GM19468 (cell line): ENCODE measurements around the gene LPP.

Experiments
- ATAC-seq: cut with Tn5 transposase; IDR thresholded peaks from one replicate; pipeline ENCODE4 v1.9.1; 2021; ENCODE audit warnings: mild to moderate bottlenecking, moderate library complexity, moderate number of reproducible peaks; ENCODE audit not compliant: unreplicated experiment; ENCODE audit errors: extremely low read depth

LPP gene

DNA sequence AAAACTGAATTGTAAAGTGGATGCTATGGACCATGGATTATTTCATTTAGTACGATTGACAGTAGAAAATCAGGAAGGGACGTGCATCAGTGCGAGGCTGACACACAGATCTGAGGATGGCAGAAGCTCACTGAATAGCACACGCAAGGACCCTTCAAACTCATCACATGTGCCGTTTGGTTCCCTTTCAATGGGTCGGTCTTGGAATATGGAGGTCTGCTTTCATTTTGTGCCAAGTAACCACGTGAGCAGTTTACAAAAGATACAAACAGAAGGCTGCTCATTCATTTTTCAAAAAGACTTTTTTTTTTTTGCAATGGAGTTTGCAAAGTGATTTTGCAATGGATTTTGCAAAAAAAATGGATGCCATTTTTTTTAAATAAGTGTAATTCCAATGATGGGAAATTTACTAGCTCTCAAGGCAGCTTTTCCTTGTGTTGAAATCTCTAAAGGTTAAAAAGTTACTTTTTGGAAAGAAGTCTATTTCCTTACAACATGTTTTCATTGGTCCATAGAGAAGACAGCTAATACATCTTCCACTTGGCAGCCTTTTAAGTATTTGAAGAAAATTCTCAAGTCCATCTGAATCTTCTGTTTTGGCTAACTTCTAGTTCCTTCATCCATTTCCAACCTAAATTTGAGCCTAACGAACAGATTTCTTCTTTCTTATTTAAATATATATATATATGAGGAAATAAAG, 625.5 kb downstream of the LPP start:
- no peak for ATAC-seq

DNA sequence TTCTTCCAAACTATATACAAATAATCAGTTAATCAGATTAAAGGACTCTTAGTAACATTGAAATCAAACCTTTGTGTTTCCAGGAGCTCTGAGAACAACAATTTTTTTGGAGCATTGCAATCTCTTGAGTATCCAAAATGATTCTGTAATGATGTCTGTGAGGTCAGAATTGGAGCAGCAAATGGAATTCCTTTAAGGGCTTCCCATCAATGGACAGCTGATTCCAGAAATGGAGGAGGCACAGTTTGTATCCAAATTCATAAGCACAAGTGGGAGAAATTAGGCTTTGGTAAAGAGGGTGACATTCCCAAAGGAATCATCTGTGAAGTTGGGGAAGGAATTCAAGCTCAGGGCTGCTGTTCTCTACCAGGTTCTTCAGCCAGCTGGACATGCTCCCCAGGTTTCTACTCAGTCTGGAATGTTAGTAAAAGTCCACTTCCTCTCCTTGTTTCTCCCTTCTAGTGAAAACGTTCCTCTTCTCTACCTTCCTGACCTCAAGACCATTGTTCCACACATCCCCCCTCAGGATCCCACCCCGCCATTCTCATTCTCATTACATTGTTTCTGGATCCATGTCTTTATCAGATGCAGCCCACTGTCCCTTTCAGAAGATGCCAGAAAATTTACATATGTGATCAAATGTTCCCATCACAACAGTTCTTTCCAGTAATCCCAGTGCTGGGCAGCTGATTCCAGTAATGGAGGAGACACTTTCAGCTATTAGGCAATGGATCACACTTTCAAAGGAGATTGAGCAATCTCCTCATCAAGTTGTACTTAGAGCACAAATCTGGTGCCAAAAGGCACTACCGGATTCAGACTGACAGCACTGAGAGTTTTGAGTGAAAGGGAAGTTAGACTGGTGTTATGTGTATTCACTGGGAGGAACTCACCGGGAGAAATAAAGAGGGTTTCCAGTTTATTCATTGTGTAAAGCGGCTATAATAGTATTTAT, 626.5 kb downstream of the LPP start:
- ATAC-seq, result no peak

DNA sequence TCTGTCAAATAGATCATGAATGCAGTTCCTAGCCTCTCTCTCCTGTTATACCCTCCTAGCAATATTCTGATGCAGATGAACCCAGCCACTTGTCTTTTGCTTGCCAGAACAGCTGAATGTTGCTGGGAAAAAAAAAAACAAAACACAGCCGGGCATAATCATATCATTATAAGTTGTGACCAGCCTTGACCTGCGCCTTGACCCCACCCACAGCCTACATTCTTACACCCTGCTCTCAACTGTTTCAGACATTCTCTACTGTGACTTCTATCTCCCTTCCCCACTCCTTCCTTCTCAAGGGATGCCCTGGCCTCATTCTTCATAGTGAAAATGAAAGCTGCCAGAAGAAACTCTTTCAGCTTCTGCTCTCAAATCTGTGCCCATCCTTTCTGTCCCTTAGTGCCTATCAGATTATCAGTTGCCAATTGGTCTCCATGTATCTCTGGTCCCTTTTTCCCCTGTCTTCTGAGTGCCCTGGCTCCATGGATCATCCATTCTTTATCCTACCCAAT, 628.7 kb downstream of the LPP start:
- ATAC-seq, result no peak

DNA sequence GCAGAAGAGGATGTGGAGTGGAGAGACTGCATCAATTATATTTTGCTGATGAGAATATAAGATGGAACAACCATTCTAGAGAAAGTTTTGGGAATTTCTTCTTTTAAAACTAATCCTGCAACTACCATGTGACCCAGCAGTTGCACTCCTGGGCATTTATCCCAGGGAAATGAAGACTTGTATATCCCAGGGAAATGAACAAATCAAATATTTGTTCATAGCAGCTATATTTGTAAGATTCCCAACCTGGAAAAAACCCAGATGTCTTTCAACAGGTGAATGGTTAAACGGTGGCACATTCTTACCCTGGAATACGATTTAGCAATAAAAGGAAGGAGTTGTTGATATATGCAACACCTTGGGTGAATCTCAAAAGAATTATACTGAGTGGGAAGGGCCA, 632.5 kb downstream of the LPP start:
- no peak for ATAC-seq

DNA sequence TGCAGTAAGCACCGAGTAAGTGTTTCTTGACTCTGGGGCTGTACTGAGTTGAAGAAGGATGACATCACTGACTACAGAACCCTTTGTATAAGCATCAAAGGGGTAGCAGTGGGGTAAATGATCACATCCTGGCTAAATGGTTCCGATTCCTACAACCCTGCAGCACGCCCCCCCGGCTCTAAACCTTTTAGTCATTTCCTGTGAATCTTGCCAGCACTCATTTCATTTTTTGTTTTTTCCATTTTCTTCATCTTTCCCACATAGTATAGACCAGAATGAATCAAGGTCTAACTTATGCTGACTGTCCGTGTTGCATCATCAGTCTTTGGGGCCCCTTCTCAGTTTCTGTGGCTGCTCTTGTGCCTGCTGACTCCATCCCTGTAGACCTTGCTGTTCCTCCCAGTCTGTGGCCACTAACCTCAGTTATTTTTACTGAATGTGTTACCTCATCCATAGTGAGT, 634.7 kb downstream of the LPP start:
- ATAC-seq, result no peak

DNA sequence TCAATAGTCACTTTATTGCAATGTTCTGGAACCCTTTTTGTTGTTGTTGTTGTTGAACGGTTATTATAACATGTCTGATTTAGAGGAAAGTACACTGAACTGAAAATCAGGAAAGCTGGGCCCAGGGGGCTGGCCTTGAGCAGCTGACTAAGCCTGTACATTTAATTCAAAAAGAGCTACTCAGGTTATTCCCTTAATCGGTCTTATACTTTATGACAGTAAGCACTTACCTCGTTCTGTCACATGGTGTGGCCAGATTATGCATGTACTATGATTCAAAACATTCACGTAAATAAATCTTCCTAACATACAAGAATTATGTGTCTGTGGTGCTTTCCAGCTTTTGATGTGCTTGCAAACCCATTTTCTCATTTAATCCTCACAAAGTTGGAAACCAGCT, 635.3 kb downstream of the LPP start:
- ATAC-seq, result no peak

DNA sequence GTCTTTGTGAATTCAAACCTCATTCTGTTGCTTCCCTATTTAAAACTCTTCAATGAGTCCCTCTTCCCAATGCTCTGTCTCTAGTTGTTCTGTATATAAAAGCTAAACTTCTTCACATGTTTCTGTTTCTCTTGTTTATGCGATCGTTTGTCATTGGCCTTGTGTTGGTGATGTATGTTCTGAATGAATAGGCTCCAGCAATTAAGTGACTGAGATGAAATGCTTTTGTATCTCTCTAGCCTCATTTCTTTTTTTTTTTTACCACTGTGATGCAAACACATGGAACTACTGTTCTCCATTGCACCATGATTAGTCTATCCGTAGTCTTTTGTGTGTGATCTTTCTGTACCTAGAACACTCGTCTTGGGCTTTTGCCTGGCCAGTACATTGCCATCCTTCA, 637.4 kb downstream of the LPP start:
- no peak for ATAC-seq

DNA sequence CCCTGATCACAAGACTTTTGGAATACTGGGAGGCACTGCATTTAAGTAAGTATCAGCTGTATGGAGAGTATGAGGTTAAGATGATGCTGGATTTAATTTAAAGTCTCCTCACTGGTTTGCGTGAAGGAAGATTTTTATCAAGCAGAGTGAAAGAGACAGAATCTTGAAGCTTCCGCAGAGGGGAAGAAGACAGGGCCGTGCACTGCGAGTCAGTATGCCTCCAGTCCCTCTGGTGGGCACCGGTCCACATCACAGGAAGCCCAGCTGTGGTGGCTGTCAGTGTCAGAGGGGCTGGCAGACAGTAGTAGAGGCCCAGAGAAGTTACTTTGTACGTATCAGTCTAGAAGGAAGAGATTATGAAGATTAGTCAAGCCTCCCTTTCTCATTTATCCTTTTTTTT, 638.8 kb downstream of the LPP start:
- ATAC-seq, result no peak

DNA sequence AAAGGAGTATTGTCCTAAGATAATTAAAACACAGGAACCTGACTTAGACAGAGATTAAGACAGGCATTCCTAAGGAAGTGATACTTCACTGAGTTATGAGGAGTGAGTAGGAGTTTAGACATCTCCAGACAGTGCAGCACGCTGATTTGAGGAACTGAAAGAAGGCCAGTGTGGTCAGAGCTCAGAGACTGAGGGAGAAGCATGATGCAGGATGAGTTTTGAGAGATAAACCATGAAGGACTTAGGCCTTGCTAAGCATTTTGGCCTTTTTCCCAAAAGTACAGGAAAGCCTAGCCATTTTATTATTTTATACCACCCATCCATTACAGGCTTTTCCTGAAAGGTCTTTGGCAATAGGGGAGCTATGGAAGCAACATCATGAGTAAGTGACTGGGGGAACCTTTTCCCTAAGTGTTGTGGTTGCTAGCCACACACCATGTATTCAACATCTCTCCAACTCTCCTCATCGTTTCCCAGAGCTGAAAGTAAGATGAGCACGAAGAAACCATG, 642.2 kb downstream of the LPP start:
- no peak for ATAC-seq

DNA sequence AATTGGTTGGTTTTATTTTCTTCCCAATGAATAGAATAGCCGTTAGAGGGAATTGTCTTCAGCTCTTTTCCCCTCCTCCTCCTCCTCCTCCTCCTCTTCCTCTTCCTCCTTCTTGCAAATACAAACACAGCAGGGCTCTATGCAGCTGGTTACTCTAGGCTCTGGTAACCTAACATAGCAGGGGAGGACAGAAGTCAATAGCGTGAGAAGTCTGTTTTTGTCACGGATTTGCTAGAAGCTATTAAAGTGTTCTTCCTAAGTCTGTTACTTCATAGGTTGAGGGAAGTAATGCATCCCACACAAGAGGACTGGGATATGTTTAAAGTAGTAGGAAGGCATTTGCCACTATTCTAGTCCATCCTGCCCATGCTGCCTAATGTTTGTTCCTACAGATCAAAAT, 643.1 kb downstream of the LPP start:
- no peak for ATAC-seq

DNA sequence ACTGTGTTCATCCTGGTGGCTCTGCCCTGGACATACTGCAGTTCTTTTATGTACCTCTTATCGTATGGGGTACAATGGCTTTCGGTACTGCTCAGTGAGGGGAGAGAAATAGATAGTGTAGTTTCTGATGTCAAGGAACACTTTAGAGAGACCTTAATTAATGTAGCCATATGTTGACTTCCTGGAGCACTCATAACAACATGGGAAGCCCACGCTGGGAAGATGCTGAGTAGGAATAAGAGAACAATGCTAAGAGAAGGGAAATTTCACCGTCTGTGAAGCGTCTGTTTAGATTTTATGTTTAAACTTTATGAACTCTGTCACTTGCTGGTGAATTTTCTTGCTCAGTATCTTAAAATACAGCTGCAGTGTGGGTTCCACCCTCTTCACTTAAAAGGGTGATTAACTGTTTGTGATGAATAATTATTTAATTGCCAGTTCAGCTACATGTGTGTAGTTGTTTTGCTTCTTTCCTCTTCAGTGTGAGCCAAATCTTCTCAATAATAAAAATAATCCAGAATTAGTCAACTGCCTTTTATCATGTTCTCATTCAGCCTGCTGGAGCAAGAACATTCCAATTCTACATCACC, 644.7 kb downstream of the LPP start:
- no peak for ATAC-seq

DNA sequence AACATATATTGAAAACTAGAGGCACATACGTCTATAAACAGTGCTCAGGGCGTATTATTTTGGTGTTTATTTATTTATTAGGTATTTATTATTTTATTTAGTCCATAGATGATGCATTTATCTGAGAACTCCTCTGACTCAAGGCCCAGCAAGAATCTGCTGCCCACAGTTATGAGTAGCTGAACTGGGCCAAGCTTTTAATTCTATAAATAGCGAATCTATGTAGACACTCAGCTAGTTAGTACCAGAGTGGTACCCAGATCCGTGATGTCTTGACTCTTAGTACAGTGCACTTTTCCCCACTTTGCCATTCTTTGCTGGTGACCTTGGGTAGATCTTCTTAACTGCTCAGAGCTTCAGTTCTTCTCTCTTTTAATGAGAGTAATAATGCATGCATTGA, 647.4 kb downstream of the LPP start:
- ATAC-seq, result no peak

DNA sequence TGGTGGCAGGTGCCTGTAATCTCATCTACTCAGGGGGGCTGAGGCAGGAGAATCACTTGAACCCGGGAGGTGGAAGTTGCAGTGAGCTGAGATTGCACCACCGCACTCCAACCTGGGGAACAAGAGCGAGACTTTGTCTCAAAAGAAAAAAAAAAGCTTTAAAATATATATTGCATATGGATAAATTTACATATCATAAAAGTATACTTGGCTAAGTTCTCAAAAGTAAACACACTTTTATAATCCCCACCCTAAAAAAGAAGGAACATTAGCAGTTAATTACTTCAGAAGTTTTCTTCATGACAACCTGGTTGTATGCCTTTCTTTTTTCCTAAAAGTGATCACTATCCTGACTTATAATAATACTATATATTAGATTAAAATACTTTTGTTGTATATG, 648.7 kb downstream of the LPP start:
- ATAC-seq, result no peak

DNA sequence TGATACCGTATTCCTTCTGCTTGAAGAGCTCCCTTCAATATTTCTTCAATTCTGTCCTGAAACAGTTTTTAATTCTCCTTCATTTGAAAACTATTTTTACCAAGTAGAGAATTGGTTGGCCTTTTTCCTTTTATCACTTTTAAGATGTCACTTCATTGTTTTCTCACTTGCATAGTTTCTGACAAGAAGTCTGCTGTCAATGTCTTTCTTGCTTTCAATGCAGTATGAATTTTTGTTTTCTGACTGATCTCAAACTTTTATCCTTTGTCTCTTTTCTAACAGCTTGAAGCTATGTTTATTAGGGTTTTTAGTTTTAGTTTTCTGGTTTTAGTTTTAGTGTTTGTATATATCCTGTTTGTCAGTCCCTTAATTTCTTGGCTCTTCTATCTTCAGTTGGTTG, 653.0 kb downstream of the LPP start:
- no peak for ATAC-seq

DNA sequence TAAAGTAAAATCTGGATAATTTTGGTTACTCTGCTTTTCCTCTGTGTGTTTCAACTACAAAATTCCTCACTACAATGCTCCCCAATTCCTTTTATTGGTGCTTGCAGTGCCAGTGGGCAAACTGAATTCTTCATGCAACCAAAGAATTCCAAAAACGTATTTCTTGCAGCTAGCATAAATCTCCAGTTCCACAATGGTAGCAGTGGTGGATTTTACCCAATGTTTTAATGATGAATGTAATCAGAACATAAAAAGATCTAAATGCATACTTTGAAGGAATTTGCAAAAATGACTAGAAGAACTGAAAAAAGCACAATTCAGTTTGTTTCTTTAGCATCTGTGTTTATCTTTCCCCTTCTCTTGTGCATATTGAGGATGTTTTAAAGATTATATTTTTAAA, 658.2 kb downstream of the LPP start:
- no peak for ATAC-seq

DNA sequence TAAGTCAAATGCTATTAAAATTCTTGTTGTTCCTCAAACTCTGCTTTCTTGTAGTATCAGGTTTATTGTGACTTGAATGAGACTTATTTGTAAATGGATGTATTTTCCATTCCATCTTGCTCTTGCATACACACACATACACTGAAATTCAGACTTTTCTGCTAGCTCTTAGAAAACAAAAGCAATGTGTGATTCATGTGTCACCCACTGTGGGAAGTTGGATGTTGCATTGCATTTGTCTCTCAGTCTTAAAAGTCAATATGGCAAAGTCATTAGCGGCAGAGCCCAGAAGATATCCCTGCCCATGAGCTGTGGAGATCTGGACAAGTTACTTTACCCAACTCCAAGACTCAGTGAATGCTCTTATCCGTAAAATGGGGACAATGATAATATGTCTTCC, 660.6 kb downstream of the LPP start:
- no peak for ATAC-seq

DNA sequence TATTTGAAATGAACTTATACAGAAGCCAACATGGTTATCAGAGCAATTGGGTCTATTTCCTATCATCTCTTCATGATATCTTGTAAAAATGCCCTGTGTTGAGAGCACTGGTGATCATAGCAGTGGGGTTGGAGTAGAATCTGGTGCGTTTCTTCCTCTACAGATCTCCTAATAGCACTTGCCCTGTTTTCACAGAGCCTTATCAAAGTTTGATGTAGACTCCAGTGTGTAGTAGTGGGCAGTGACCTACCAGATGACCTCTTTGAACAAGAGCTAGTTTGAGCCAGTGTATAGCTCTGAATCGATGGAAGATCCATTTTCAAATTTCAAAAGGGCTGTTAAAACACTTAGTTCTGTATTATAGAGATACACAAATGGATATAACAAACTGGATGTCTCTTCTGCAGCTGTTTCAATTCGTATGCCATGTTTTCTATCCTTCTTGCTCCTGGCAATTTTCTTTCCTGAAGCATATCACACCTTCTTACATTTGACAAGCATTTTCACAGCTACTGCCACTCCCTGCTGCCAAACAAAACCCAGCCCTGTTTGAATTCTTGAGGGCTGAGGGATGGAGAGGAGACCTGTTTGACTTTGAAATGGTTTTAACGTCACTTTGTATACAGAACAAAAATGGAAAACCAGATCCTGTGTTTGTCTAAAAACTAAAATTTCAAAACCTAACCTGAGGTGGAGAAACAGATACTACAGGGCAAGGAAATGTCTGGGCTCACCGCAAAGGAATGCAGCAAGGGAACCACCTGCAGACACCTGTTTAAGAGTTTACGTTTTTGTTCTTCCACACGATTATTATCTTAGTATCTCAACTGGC, 663.4 kb downstream of the LPP start:
- no peak for ATAC-seq

DNA sequence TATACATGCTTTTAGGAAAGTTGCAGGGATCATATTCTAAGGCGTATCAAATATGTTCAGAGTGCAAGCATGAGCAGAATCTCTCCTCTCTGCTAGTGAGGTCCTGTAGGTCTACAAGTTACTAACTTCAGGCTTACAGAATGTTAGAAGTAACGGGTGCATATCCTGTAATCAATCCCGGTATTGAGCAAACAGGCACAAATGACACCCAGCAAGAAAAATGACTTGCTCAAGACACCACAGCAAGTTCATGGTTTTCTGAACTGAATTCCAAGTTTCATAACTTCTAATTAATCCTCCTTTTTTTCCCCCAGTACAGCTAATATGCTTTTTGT, 663.9 kb downstream of the LPP start:
- no peak for ATAC-seq

DNA sequence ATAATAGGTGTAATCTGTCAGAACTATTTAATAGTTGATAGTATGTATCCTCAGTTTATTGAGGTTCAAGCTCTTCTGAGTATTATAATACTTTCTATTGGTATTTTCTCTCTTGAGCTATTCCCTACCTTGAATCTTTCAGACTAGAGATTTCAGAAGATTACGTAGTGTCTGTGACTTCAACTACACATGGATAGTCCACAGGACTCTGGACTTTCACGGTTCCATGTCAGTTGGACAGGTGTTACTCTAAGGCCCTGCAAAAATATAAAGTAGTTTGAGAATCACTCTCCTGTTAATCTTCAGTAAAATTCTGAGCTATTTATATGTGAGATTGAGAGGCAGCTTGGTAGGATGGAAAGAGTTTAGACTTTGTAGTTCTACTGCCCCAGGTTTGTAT, 664.3 kb downstream of the LPP start:
- ATAC-seq, result no peak

DNA sequence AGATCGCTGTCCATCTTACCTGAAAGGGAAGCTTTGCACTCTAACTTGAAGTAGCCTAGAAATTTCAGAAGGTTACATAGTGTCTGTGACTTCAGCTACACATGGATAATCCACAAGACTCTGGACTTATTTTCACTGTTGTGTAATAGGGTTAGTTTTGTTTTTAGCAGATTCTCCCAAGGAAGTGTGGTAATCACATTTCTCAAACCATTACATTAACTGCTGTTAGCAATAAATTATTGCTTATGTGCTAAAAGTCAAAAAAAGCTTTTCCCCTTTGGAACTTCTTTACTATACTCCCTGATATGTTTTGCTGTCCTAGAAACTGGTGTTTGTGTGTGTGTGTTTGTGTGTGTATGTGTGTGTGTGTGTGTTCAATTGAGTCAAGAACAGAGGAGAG, 666.0 kb downstream of the LPP start:
- ATAC-seq, result no peak
